ENCODE data around the gene MYO1A. TPM values are rescaled to one million over a fixed set of nuclear protein-coding genes. Genes with fewer than 3 reads are reported as not detected.

The MYO1A gene
- total RNA-seq, 2 donors from 2014 or later, result 0.08 TPM; not detected in 1

- Histone ChIP-seq H3K27me3 (no peaks in the 10 kb centered on the region), H3K4me1 (no peaks in the 10 kb centered on the region), H3K4me3 (no peak overlapping the region), H3K36me3 (no peaks in the 10 kb centered on the region), H3K9me3 (no peaks in the 10 kb centered on the region), H3K27ac (no peak overlapping the region)
- DNase-seq (ENCODE audit: low spot score), result no peak
- TF ChIP-seq CTCF (IDR thresholded peaks at IDR 0.05), result no peak
Measured at GRCh38 chr12:56980268-56980667, 69.7 kb downstream of the MYO1A start.

- H3K27ac ChIP-seq, result no peak overlapping the region
Measured at GRCh38 chr12:56979628-56980027, 70.3 kb downstream of the MYO1A start.

More at GRCh38 chr12:56979628-56980027, 70.3 kb downstream of the MYO1A start:
- no peaks in the 10 kb centered on the region for H3K27me3 ChIP-seq
- no peak overlapping the region for H3K4me3 ChIP-seq
- H3K36me3 ChIP-seq, result no peaks in the 10 kb centered on the region
- no peak for DNase-seq (ENCODE audit: low spot score)
- H3K4me1 ChIP-seq, result no peaks in the 10 kb centered on the region
- H3K9me3 ChIP-seq, result no peaks in the 10 kb centered on the region
- no peak for TF ChIP-seq CTCF (IDR thresholded peaks at IDR 0.05)

Other genes with a start within 250 kb of the MYO1A start
- gene SDR9C7, start 115.7 kb downstream of the MYO1A start, total RNA-seq, result under 1 TPM in 1 of 2 donors, not detected in 1; 0.28 TPM
- gene RDH16, start 92.5 kb downstream of the MYO1A start, total RNA-seq, result under 1 TPM in 1 of 2 donors, not detected in 1; 0.16 TPM
- 1 to 10 TPM; 3.0 to 5.9 TPM for gene ZBTB39, start 43.6 kb downstream of the MYO1A start, total RNA-seq
- gene TAC3, start 33.6 kb downstream of the MYO1A start, total RNA-seq, result not detected
- gene NEMP1, start 28.7 kb upstream of the MYO1A start, total RNA-seq, result 1 to 10 TPM; 1.9 to 2.2 TPM
- gene NAB2, start 39.0 kb upstream of the MYO1A start, total RNA-seq, result 10 to 100 TPM in 1 of 2 donors, 1 to 10 TPM in 1; 9.0 to 21.1 TPM
- gene STAT6, start 61.2 kb upstream of the MYO1A start, total RNA-seq, result 10 to 100 TPM; 34.3 to 64.3 TPM
- 100 to 1,000 TPM in 1 of 2 donors, 10 to 100 TPM in 1; 89.4 to 211 TPM for gene LRP1, start 78.4 kb upstream of the MYO1A start, total RNA-seq
- gene LRP1-AS, start 97.5 kb upstream of the MYO1A start, total RNA-seq, result not detected
- gene NXPH4, start 166.7 kb upstream of the MYO1A start, total RNA-seq, result 1 to 10 TPM in 1 of 2 donors, under 1 TPM in 1; 0.28 to 1.1 TPM
- gene SHMT2, start 179.6 kb upstream of the MYO1A start, total RNA-seq, result 10 to 100 TPM; 16.6 to 33.0 TPM
- under 1 TPM; 0.48 to 0.59 TPM for gene STAC3, start 201.1 kb upstream of the MYO1A start, total RNA-seq